Kidney glomerular epithelial cell (primary cell): ENCODE measurements around the gene ZNF25.
"Not testable (repeated sequence)": the region's sequence is repeated elsewhere in the genome, so short reads cannot be mapped to it uniquely, and the experiment has no call there.

ENCODE experiments used
- DNase-seq: peaks from one replicate; lab custom pipeline; 2025; lab: John Stamatoyannopoulos, UW

ZNF25 gene

GRCh38 chr10:37976091-37976879 is at the start of gene ZNF25:
Gene ZNF25, minus strand, starts transcription at chr10:37976647. Its CDS starts 4,925 bp downstream, at chr10:37971722.
- peak; percentile 98 for DNase-seq

- no peak for DNase-seq
Observed at GRCh38 chr10:38025283-38025682, 48.8 kb upstream of the ZNF25 start.

- not testable (repeated sequence) for DNase-seq
Observed at GRCh38 chr10:38019124-38019523, 42.7 kb upstream of the ZNF25 start.

GRCh38 chr10:38016354-38016753 is 39.9 kb upstream of the ZNF25 start:
- DNase-seq = no peak

GRCh38 chr10:38010119-38010903 is 33.9 kb upstream of the ZNF25 start, which contains the start of gene ZNF33A:
Gene ZNF33A, plus strand, starts transcription at chr10:38010675. Its CDS starts 1,667 bp downstream, at chr10:38012342.
- peak; percentile 95 for DNase-seq

- DNase-seq = no peak
Observed at GRCh38 chr10:38007991-38008390, 31.5 kb upstream of the ZNF25 start.

GRCh38 chr10:38007551-38007950 is 31.1 kb upstream of the ZNF25 start:
- no peak for DNase-seq

GRCh38 chr10:38003588-38003987 is 27.1 kb upstream of the ZNF25 start:
- no peak for DNase-seq

GRCh38 chr10:38003026-38003425 is 26.6 kb upstream of the ZNF25 start:
- no peak for DNase-seq

- DNase-seq = not testable (repeated sequence)
Observed at GRCh38 chr10:38000474-38000873, 24.0 kb upstream of the ZNF25 start.

GRCh38 chr10:37998920-37999319 is 22.5 kb upstream of the ZNF25 start:
- DNase-seq = not testable (repeated sequence)

- no peak for DNase-seq
Observed at GRCh38 chr10:37992083-37992482, 15.6 kb upstream of the ZNF25 start.

GRCh38 chr10:37991655-37992054 is 15.2 kb upstream of the ZNF25 start:
- no peak for DNase-seq

GRCh38 chr10:37976880-37977203 is 395 bp upstream of the ZNF25 start:
- no peak for DNase-seq

GRCh38 chr10:37975401-37975991 is 951 bp downstream of the ZNF25 start:
- peak; percentile 29 for DNase-seq

- DNase-seq = no peak
Observed at GRCh38 chr10:37972396-37972795, 4.1 kb downstream of the ZNF25 start.

- no peak for DNase-seq
Observed at GRCh38 chr10:37965006-37965405, 11.4 kb downstream of the ZNF25 start.

GRCh38 chr10:37960591-37961137 is 15.8 kb downstream of the ZNF25 start:
- DNase-seq = no peak

- DNase-seq = no peak
Observed at GRCh38 chr10:37957841-37958240, 18.6 kb downstream of the ZNF25 start.

GRCh38 chr10:37952926-37953325 is 23.5 kb downstream of the ZNF25 start:
- no peak for DNase-seq

GRCh38 chr10:37952043-37952755 is 24.2 kb downstream of the ZNF25 start:
- DNase-seq = peak; percentile 94

- peak; percentile 21 for DNase-seq
Observed at GRCh38 chr10:37948210-37948609, 28.2 kb downstream of the ZNF25 start.
